ENCODE measurements around the gene HOXD3. TPM values are rescaled to one million over a fixed set of nuclear protein-coding genes. Genes with fewer than 3 reads are reported as not detected.

Gene HOXD3
- total RNA-seq, 5 donors from 2014 or later (not counting 1 experiment from before 2014, with no cell fraction given) = 0.44 TPM; not detected in 4

GRCh38 chr2:176173567-176174381, 16.7 kb downstream of the HOXD3 start:
- Mint-ChIP-seq H3K27ac (no peak overlapping the region), H3K4me3 (no peak overlapping the region), H3K27me3 (peaks cover 77 to 89% of the 10 kb centered on the region in 2 donors), H3K4me1 (peaks cover 10 to 18% (median 12%) of the 10 kb centered on the region in 3 donors), H3K36me3 (no peaks in the 10 kb centered on the region), H3K9me3 (no peaks in the 10 kb centered on the region)
- peaks cover 30 to 78% of the 10 kb centered on the region in 2 experiments for H3K27me3 ChIP-seq (replicated peaks in 1 of 2; ENCODE audit: control insufficient read depth in 2 of 2, extremely low read depth in 1 of 2, insufficient read depth in 2 of 2, low read length in 1 of 2)
- ATAC-seq (replicated peaks in 1 of 4) (no peak), DNase-seq (no peak)
- whole genome bisulfite sequencing (ENCODE audit: insufficient coverage) = no CpG with 5 or more reads among the region's 7 CpGs
- POLR2A ChIA-PET = no interaction called here
- H3K4me1 ChIP-seq (ENCODE audit: control insufficient read depth in 1 of 2, extremely low read depth in 1 of 2, insufficient read depth in 2 of 2, low read length in 2 of 2) = peaks cover 2 to 26% of the 10 kb centered on the region in 2 experiments
- no peak overlapping the region for H3K4me3 ChIP-seq (ENCODE audit: control insufficient read depth in 1 of 2, extremely low read depth in 1 of 2, low read length in 1 of 2)
- CTCF ChIA-PET = interaction anchor here in 1 of 2 donors (0.7 to 1.5 kb wide), 2 partner anchors 46 to 461 kb away, joined by 3 to 4 read pairs; no protein-coding TSS in a partner anchor
- H3K27ac ChIP-seq (ENCODE audit: low read length) = no peak overlapping the region
- H3K9me3 ChIP-seq = no peaks in the 10 kb centered on the region
- no peaks in the 10 kb centered on the region for H3K36me3 ChIP-seq (ENCODE audit: control insufficient read depth in 2 of 2, extremely low read depth in 1 of 2, insufficient read depth in 1 of 2, low read length in 1 of 2)

GRCh38 chr2:176174382-176174823, 17.3 kb downstream of the HOXD3 start:
- WGBS (ENCODE audit: insufficient coverage) = 0% methylated on average over 4 of the region's 14 CpGs
- H3K36me3 ChIP-seq (ENCODE audit: control insufficient read depth in 2 of 2, extremely low read depth in 1 of 2, insufficient read depth in 1 of 2, low read length in 1 of 2) = no peaks in the 10 kb centered on the region
- no peaks in the 10 kb centered on the region for H3K36me3 Mint-ChIP-seq
- peaks cover 33 to 72% of the 10 kb centered on the region in 2 experiments for H3K27me3 ChIP-seq (replicated peaks in 1 of 2; ENCODE audit: control insufficient read depth in 2 of 2, extremely low read depth in 1 of 2, insufficient read depth in 2 of 2, low read length in 1 of 2)
- H3K27me3 Mint-ChIP-seq = peaks cover 81 to 89% of the 10 kb centered on the region in 2 donors
- peaks cover 10 to 18% (median 12%) of the 10 kb centered on the region in 3 donors for H3K4me1 Mint-ChIP-seq
- no peaks in the 10 kb centered on the region for H3K9me3 ChIP-seq
- H3K4me3 ChIP-seq (ENCODE audit: control insufficient read depth in 1 of 2, extremely low read depth in 1 of 2, low read length in 1 of 2) = peak overlapping the region in 1 of 2 donors; percentile 1
- no peak overlapping the region for H3K27ac Mint-ChIP-seq
- POLR2A ChIA-PET = no interaction called here
- DNase-seq (no peak), ATAC-seq (replicated peaks in 1 of 4) (no peak)
- peak overlapping the region in 1 of 3 donors; percentile 49 for H3K4me3 Mint-ChIP-seq
- peaks cover 2 to 26% of the 10 kb centered on the region in 2 experiments for H3K4me1 ChIP-seq (ENCODE audit: control insufficient read depth in 1 of 2, extremely low read depth in 1 of 2, insufficient read depth in 2 of 2, low read length in 2 of 2)
- CTCF ChIA-PET = interaction anchor here in 1 of 2 donors (0.7 to 1.5 kb wide), 2 partner anchors 46 to 461 kb away, joined by 3 to 4 read pairs; no protein-coding TSS in a partner anchor
- no peaks in the 10 kb centered on the region for H3K9me3 Mint-ChIP-seq
- no peak overlapping the region for H3K27ac ChIP-seq (ENCODE audit: low read length)

- H3K4me3 Mint-ChIP-seq = peak overlapping the region in 1 of 3 donors; percentile 49
- peaks cover 10 to 18% (median 12%) of the 10 kb centered on the region in 3 donors for H3K4me1 Mint-ChIP-seq
- ATAC-seq (replicated peaks in 1 of 4) = no peak
- H3K27ac Mint-ChIP-seq = no peak overlapping the region
- peak overlapping the region in 1 of 2 donors; percentile 19 for H3K4me3 ChIP-seq (ENCODE audit: control insufficient read depth in 1 of 2, extremely low read depth in 1 of 2, low read length in 1 of 2)
- ChIA-PET CTCF (interaction anchor here (0.6 to 0.7 kb wide), 2 partner anchors 50 to 460 kb away, joined by 4 to 5 read pairs; no protein-coding TSS in a partner anchor), POLR2A (no interaction called here)
- H3K9me3 ChIP-seq = no peaks in the 10 kb centered on the region
- peaks cover 81 to 89% of the 10 kb centered on the region in 2 donors for H3K27me3 Mint-ChIP-seq
- H3K36me3 Mint-ChIP-seq = no peaks in the 10 kb centered on the region
- 11% methylated on average over 28 of the region's 47 CpGs for WGBS (ENCODE audit: insufficient coverage)
- no peak overlapping the region for H3K27ac ChIP-seq (ENCODE audit: low read length)
- H3K4me1 ChIP-seq (ENCODE audit: control insufficient read depth in 1 of 2, extremely low read depth in 1 of 2, insufficient read depth in 2 of 2, low read length in 2 of 2) = peaks cover 2 to 26% of the 10 kb centered on the region in 2 experiments
- H3K9me3 Mint-ChIP-seq = no peaks in the 10 kb centered on the region
- H3K27me3 ChIP-seq (replicated peaks in 1 of 2; ENCODE audit: control insufficient read depth in 2 of 2, extremely low read depth in 1 of 2, insufficient read depth in 2 of 2, low read length in 1 of 2) = peaks cover 35 to 68% of the 10 kb centered on the region in 2 experiments
- no peak for DNase-seq
- H3K36me3 ChIP-seq (ENCODE audit: control insufficient read depth in 2 of 2, extremely low read depth in 1 of 2, insufficient read depth in 1 of 2, low read length in 1 of 2) = no peaks in the 10 kb centered on the region
These were observed 18.0 kb downstream of the HOXD3 start for GRCh38 chr2:176174824-176175708.

GRCh38 chr2:176175709-176176607, 18.9 kb downstream of the HOXD3 start:
- Histone ChIP-seq H3K27ac (ENCODE audit: low read length) (no peak overlapping the region), H3K27me3 (replicated peaks in 1 of 2; ENCODE audit: control insufficient read depth in 2 of 2, extremely low read depth in 1 of 2, insufficient read depth in 2 of 2, low read length in 1 of 2) (peaks cover 37 to 59% of the 10 kb centered on the region in 2 experiments), H3K4me1 (ENCODE audit: control insufficient read depth in 1 of 2, extremely low read depth in 1 of 2, insufficient read depth in 2 of 2, low read length in 2 of 2) (peaks cover 2 to 26% of the 10 kb centered on the region in 2 experiments), H3K4me3 (ENCODE audit: control insufficient read depth in 1 of 2, extremely low read depth in 1 of 2, low read length in 1 of 2) (no peak overlapping the region), H3K36me3 (ENCODE audit: control insufficient read depth in 2 of 2, extremely low read depth in 1 of 2, insufficient read depth in 1 of 2, low read length in 1 of 2) (no peaks in the 10 kb centered on the region), H3K9me3 (no peaks in the 10 kb centered on the region)
- Mint-ChIP-seq H3K4me3 (no peak overlapping the region), H3K4me1 (peaks cover 10 to 18% (median 12%) of the 10 kb centered on the region in 3 donors), H3K36me3 (no peaks in the 10 kb centered on the region), H3K9me3 (no peaks in the 10 kb centered on the region), H3K27ac (no peak overlapping the region), H3K27me3 (peaks cover 83 to 91% of the 10 kb centered on the region in 2 donors)
- ChIA-PET CTCF (interaction anchor here in 1 of 2 donors (0.6 kb wide), 1 partner anchor 50 kb away, joined by 5 read pairs; no protein-coding TSS in a partner anchor), POLR2A (no interaction called here)
- WGBS (ENCODE audit: insufficient coverage) = 43% methylated on average over 1 of the region's 7 CpGs
- ATAC-seq (replicated peaks in 1 of 4) (no peak), DNase-seq (no peak)

DNA sequence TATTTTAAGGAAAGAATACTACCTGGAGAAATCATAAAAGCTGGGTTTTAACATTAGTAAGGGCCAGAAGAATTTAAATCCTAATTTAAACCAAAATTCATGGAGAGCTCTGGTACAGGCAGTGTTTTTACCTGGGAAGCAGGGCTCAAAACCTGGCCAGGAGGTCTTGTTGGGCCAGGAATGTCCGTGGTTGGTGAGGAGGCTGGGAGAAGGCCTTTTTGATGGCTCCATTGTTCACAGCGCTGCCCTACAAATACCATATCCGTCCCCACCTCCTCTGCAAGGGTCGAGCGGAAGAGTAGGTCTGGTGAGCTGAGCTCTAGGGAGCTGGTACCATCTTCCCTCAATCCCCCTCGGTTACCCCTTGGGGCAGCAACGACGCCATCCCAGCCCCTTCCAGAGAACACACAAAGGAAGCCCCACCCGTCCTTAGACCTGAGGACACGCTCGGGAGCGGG, 20.5 kb downstream of the HOXD3 start:
- Histone ChIP-seq H3K27ac (ENCODE audit: low read length) (no peak overlapping the region), H3K36me3 (ENCODE audit: control insufficient read depth in 2 of 2, extremely low read depth in 1 of 2, insufficient read depth in 1 of 2, low read length in 1 of 2) (no peaks in the 10 kb centered on the region), H3K9me3 (no peaks in the 10 kb centered on the region), H3K4me3 (ENCODE audit: control insufficient read depth in 1 of 2, extremely low read depth in 1 of 2, low read length in 1 of 2) (peak overlapping the region in 1 of 2 donors; percentile 20), H3K4me1 (ENCODE audit: control insufficient read depth in 1 of 2, extremely low read depth in 1 of 2, insufficient read depth in 2 of 2, low read length in 2 of 2) (peaks cover 2 to 19% of the 10 kb centered on the region in 2 experiments), H3K27me3 (replicated peaks in 1 of 2; ENCODE audit: control insufficient read depth in 2 of 2, extremely low read depth in 1 of 2, insufficient read depth in 2 of 2, low read length in 1 of 2) (peaks cover 32 to 51% of the 10 kb centered on the region in 2 experiments)
- Mint-ChIP-seq H3K4me1 (peaks cover 9 to 13% (median 10%) of the 10 kb centered on the region in 3 donors), H3K27me3 (peaks cover 77 to 85% of the 10 kb centered on the region in 2 donors), H3K36me3 (no peaks in the 10 kb centered on the region), H3K27ac (no peak overlapping the region), H3K4me3 (peak overlapping the region in 1 of 3 donors; percentile 7), H3K9me3 (no peaks in the 10 kb centered on the region)
- WGBS (ENCODE audit: insufficient coverage) = 6% methylated on average over 9 of the region's 12 CpGs
- DNase-seq (no peak), ATAC-seq (replicated peaks in 1 of 4) (no peak)
- POLR2A ChIA-PET = no interaction called here
- CTCF ChIA-PET = no interaction called here
